Hematopoietic multipotent progenitor cell treated with erythropoietin and hydrocortisone succinate and interleukin-3 and kit ligand, for 6 days (in vitro differentiated cells): Measurements from ENCODE around the gene CENPS.
A peak's percentile ranks its signal among the peaks of the same experiment; 100 is the strongest.
"Not testable (repeated sequence)": the region's sequence is repeated elsewhere in the genome, so short reads cannot be mapped to it uniquely, and the experiment has no call there.

Experiments used
- DNase-seq: peaks from one replicate; pipeline ENCODE4 v3.0.0-alpha.2; 2015

CENPS gene

GRCh38 chr1:10421637-10422036 lies 8.6 kb upstream of the CENPS start:
- DNase-seq = no peak

GRCh38 chr1:10424034-10424433 lies 6.2 kb upstream of the CENPS start:
- DNase-seq = no peak

GRCh38 chr1:10424651-10425050 lies 5.6 kb upstream of the CENPS start:
- no peak for DNase-seq

- DNase-seq = not testable (repeated sequence)
Measured at GRCh38 chr1:10425826-10426534, 4.3 kb upstream of the CENPS start.

GRCh38 chr1:10426535-10426848 lies 3.7 kb upstream of the CENPS start:
- DNase-seq = not testable (repeated sequence)

GRCh38 chr1:10428984-10429383 lies 1.2 kb upstream of the CENPS start:
- no peak for DNase-seq

GRCh38 chr1:10429868-10430215 lies 391 bp upstream of the CENPS start:
- DNase-seq = peak; percentile 42

GRCh38 chr1:10431070-10431730 lies 967 bp downstream of the CENPS start:
- peak; percentile 63 for DNase-seq

GRCh38 chr1:10432910-10433700 lies 2.9 kb downstream of the CENPS start:
- no peak for DNase-seq

- DNase-seq = no peak
Measured at GRCh38 chr1:10433790-10434189, 3.6 kb downstream of the CENPS start.

- DNase-seq = no peak
Measured at GRCh38 chr1:10434590-10434989, 4.4 kb downstream of the CENPS start.

GRCh38 chr1:10437052-10437451 lies 6.8 kb downstream of the CENPS start:
- no peak for DNase-seq

GRCh38 chr1:10438677-10439163 lies 8.5 kb downstream of the CENPS start:
- DNase-seq = no peak

- DNase-seq = no peak
Measured at GRCh38 chr1:10440305-10440704, 10.1 kb downstream of the CENPS start.

GRCh38 chr1:10440794-10441193 lies 10.6 kb downstream of the CENPS start:
- no peak for DNase-seq

- DNase-seq = no peak
Measured at GRCh38 chr1:10444248-10444647, 14.0 kb downstream of the CENPS start.

- DNase-seq = no peak
Measured at GRCh38 chr1:10444795-10445397, 14.7 kb downstream of the CENPS start.

- no peak for DNase-seq
Measured at GRCh38 chr1:10446790-10447422, 16.7 kb downstream of the CENPS start.

- DNase-seq = no peak
Measured at GRCh38 chr1:10449751-10450150, 19.5 kb downstream of the CENPS start, which contains the start of gene CORT. TSS of gene CORT (plus strand) at chr1:10450031. CDS start at chr1:10450224, 193 bp downstream.

- no peak for DNase-seq
Measured at GRCh38 chr1:10450156-10450814, 20.1 kb downstream of the CENPS start.

- DNase-seq = no peak
Measured at GRCh38 chr1:10450836-10451235, 20.6 kb downstream of the CENPS start.

GRCh38 chr1:10451287-10451686 lies 21.1 kb downstream of the CENPS start:
- DNase-seq = no peak
